Lung (tissue), 12 donors: ENCODE results near the gene COPG2. TPM values are rescaled to one million over a fixed set of nuclear protein-coding genes. Genes with fewer than 3 reads are reported as not detected.

Source experiments
- ATAC-seq: fragments of 200-7000 bp; cut with Tn5 transposase; one replicate; pipeline ENCODE4 v1.9.1; 2020; ENCODE audit warnings: moderate number of reproducible peaks; ENCODE audit not compliant: insufficient read depth, low FRiP score
- DNase-seq, 3 donors: peaks; one replicate each; pipeline ENCODE4 v3.0.0-alpha.2; 2013 to 2017
- H3K27ac ChIP-seq, 2 donors: one replicate each; pipeline ENCODE4 v1.5.1; 2013; ENCODE audit warnings: mild to moderate bottlenecking in 2 of 2, moderate library complexity in 2 of 2, control low read depth in 1 of 2, inconsistent platforms in 1 of 2, low read depth in 1 of 2, low read length in 1 of 2
- H3K27me3 ChIP-seq, 3 donors: one replicate each; pipeline ENCODE4 v1.5.1; 2013; ENCODE audit warnings: low read length in 2 of 3; ENCODE audit not compliant: control insufficient read depth in 3 of 3, insufficient read depth in 3 of 3
- H3K36me3 ChIP-seq, 4 donors: one replicate each; pipeline ENCODE4 v1.5.1; 2013; ENCODE audit warnings: low read length in 4 of 4, mild to moderate bottlenecking in 1 of 4, moderate library complexity in 1 of 4; ENCODE audit not compliant: control insufficient read depth in 4 of 4, insufficient read depth in 4 of 4
- H3K4me1 ChIP-seq, 5 donors: one replicate each; pipeline ENCODE4 v1.5.1; 2013; ENCODE audit warnings: low read length in 5 of 5, mild to moderate bottlenecking in 2 of 5, moderate library complexity in 1 of 5; ENCODE audit not compliant: control insufficient read depth in 5 of 5, insufficient read depth in 5 of 5
- H3K4me3 ChIP-seq: one replicate; pipeline ENCODE4 v1.5.1; 2013; ENCODE audit warnings: mild to moderate bottlenecking, control low read depth, moderate library complexity
- H3K9ac ChIP-seq, 2 donors: one replicate each; pipeline ENCODE4 v1.5.1; 2013; ENCODE audit warnings: low read length in 2 of 2, control low read depth in 1 of 2; ENCODE audit not compliant: insufficient read depth in 1 of 2
- H3K9me3 ChIP-seq, 4 donors: one replicate each; pipeline ENCODE4 v1.5.1; 2013; ENCODE audit warnings: low read length in 3 of 4, mild to moderate bottlenecking in 1 of 4, moderate library complexity in 1 of 4; ENCODE audit not compliant: control insufficient read depth in 4 of 4, insufficient read depth in 3 of 4
- CTCF ChIP-seq: IDR thresholded peaks from 2 replicates; pipeline ENCODE4 v1.5.1; 2012; ENCODE audit warnings: mild to moderate bottlenecking; ENCODE audit errors: control extremely low read depth, extremely low read depth
- WGBS, 2 donors: extraction: QIAGEN DNeasy Blood & Tissue Kit; methylation state at CpG; one replicate each; pipeline ENCODE4 v1.1.7; 2013; 5-methylcytosine and 5-hydroxymethylcytosine counted together
- polyA plus RNA-seq, 2 donors: library from polyadenylated mRNA; stranded (reverse); fragments of 200-250 nt; gene quantifications; one replicate each; pipeline ENCODE4 v1.2.1, GENCODE V29; 2013
- total RNA-seq, 2 donors: library from RNA; depleted of rRNA in 1 of 2; stranded (reverse); fragments of >200 nt in 1 of 2; gene quantifications; one replicate each; pipeline ENCODE4 v1.2.1, GENCODE V29; 2014 to 2021
- donor health status: control.
- donor health status: control.
- donor health status: Bipolar disorder and iron deficiency.
- donor health status: healthy.
- donor health status: DM: yes; HTN: yes; CAD: no.

The COPG2 gene
- total and polyA plus RNA-seq, 4 donors, result 8.9 to 29.3 (median 16.8) TPM

GRCh38 chr7:130689683-130690082, 21.1 kb upstream of the COPG2 start:
- 87 to 95% methylated on average over 1 of the region's 1 CpG for WGBS, 2 donors
- DNase-seq (no peak), ATAC-seq (no peak)
- H3K4me3 ChIP-seq, result no peak overlapping the region
- H3K27ac ChIP-seq, result no peak overlapping the region
- H3K9me3 ChIP-seq, result peaks cover 0 to 6% (median 0%) of the 10 kb centered on the region in 4 donors
- H3K27me3 ChIP-seq, result no peaks in the 10 kb centered on the region
- H3K4me1 ChIP-seq, result no peaks in the 10 kb centered on the region
- TF ChIP-seq CTCF, result no peak
- no peak overlapping the region for H3K9ac ChIP-seq
- H3K36me3 ChIP-seq, result no peaks in the 10 kb centered on the region

DNA sequence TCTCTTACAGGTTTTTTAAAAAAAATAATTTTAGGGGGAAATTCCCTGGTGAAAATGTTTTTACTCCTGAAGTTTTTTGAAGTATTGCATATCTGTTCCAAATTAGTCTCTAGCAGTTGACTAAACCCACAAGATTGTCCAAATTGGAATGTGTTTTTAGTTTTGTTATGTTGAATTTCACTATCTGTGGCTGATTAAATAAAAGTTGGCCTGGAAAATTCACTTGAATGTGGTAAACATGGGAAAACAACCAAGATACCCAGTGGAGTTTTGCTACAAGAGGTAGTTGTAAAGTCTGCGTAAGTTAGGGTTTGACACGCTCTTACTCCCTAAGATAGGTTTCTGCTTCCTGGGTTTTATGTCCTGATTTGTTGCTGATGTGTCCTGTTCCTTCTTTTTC, 14.5 kb upstream of the COPG2 start:
- Histone ChIP-seq H3K36me3 (no peaks in the 10 kb centered on the region), H3K9ac (no peak overlapping the region), H3K27ac (no peak overlapping the region), H3K4me3 (no peak overlapping the region), H3K9me3 (no peaks in the 10 kb centered on the region), H3K27me3 (no peaks in the 10 kb centered on the region), H3K4me1 (no peaks in the 10 kb centered on the region)
- ATAC-seq (no peak), DNase-seq (no peak)
- no peak for TF ChIP-seq CTCF
- WGBS, 2 donors, result 90 to 92% methylated on average over 2 of the region's 2 CpGs

DNA sequence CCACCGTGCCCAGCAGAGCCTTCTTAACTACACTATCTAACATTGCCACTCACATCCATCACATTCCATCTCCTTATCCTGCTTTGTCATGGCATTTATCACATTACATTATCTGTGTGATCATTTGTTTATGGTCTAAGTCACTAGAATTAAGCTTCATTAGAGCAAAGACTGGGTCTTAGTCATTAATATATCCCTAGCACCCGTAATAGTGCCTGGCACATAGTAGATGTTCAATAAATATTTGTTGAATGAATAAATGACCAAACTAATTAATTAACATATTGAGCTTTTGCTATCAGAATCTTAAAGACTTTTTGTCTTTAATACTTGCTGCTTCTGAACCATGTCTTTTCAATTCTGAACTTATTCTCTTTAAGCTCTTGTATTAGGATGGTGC, 5.9 kb upstream of the COPG2 start:
- Histone ChIP-seq H3K27ac (no peak overlapping the region), H3K36me3 (no peaks in the 10 kb centered on the region), H3K9ac (no peak overlapping the region), H3K4me1 (peaks cover 0 to 5% (median 0%) of the 10 kb centered on the region in 5 donors), H3K4me3 (no peak overlapping the region), H3K27me3 (no peaks in the 10 kb centered on the region), H3K9me3 (no peaks in the 10 kb centered on the region)
- no peak for TF ChIP-seq CTCF
- no peak for ATAC-seq
- WGBS, 2 donors, result 75 to 77% methylated on average over 2 of the region's 2 CpGs
- DNase-seq, result no peak

GRCh38 chr7:130673066-130673465, 4.5 kb upstream of the COPG2 start:
- H3K4me3 ChIP-seq, result no peak overlapping the region
- no peak for DNase-seq
- no peaks in the 10 kb centered on the region for H3K9me3 ChIP-seq
- no peak for ATAC-seq
- H3K27ac ChIP-seq, result no peak overlapping the region
- H3K9ac ChIP-seq, result no peak overlapping the region
- H3K4me1 ChIP-seq, result peaks cover 0 to 11% (median 0%) of the 10 kb centered on the region in 5 donors
- no peaks in the 10 kb centered on the region for H3K27me3 ChIP-seq
- no peaks in the 10 kb centered on the region for H3K36me3 ChIP-seq
- TF ChIP-seq CTCF, result no peak
